IMR-90 (cell line): Measurements from ENCODE around the gene TSHZ1. TPM values are rescaled to one million over a fixed set of nuclear protein-coding genes. Genes with fewer than 3 reads are reported as not detected.

Experiments
- ATAC-seq: fragments of 200-7000 bp; cut with Tn5 transposase; 2 replicates; pipeline ENCODE4 v1.9.1; 2020; ENCODE audit warnings: low read depth, mild to moderate bottlenecking, moderate library complexity
- BruUV-seq: library from RNA; stranded (reverse); fragments of 400-500 nt; replicated peaks from 2 replicates; lab custom pipeline; 2021; lab: Mats Ljungman, UMichigan
- CTCF ChIA-PET: fragments of 300-600 bp; formaldehyde crosslinking; extraction: SDS; loops from one replicate; lab custom pipeline; 2021; ENCODE audit warnings: antibody characterized with exemption; lab: Yijun Ruan, JAX
- POLR2A ChIA-PET: fragments of 300-600 bp; sonication (Branson Sonifier 250); formaldehyde crosslinking; loops from one replicate; lab custom pipeline; 2022; ENCODE audit warnings: antibody characterized with exemption; ENCODE audit not compliant: unreplicated experiment; lab: Charles Lee
- DNase-seq: peaks from one replicate; pipeline ENCODE4 v3.0.0; 2013
- H2AFZ ChIP-seq: replicated peaks from 2 replicates; pipeline ENCODE3; 2013; ENCODE audit warnings: low read length, mild to moderate bottlenecking; ENCODE audit not compliant: poor library complexity
- H2AK5ac ChIP-seq: 2 replicates; pipeline ENCODE4 v1.6.1; 2013; ENCODE audit warnings: low read depth, low read length, inconsistent platforms
- H2AK9ac ChIP-seq: replicated peaks from 2 replicates; pipeline ENCODE3; 2013; ENCODE audit warnings: mild to moderate bottlenecking, low read depth, low read length, moderate library complexity; ENCODE audit not compliant: poor library complexity
- H2BK120ac ChIP-seq: 2 replicates; pipeline ENCODE4 v1.6.1; 2013; ENCODE audit warnings: low read depth, low read length, inconsistent platforms
- H2BK15ac ChIP-seq: 3 replicates; pipeline ENCODE4 v1.6.1; 2013; ENCODE audit warnings: low read depth, low read length, inconsistent platforms
- H2BK20ac ChIP-seq: 2 replicates; pipeline ENCODE4 v1.6.1; 2013; ENCODE audit warnings: low read depth, mild to moderate bottlenecking, inconsistent platforms, low read length, moderate library complexity
- H2BK5ac ChIP-seq: 2 replicates; pipeline ENCODE4 v1.6.1; 2013; ENCODE audit warnings: mild to moderate bottlenecking, low read depth, low read length, inconsistent platforms; ENCODE audit not compliant: poor library complexity, severe bottlenecking
- H3K14ac ChIP-seq: replicated peaks from 2 replicates; pipeline ENCODE4 v1.6.1; 2013; ENCODE audit warnings: low read depth, low read length, inconsistent platforms
- H3K18ac ChIP-seq: 2 replicates; pipeline ENCODE4 v1.6.1; 2013; ENCODE audit warnings: low read depth, low read length, control low read depth
- H3K23ac ChIP-seq: 2 replicates; pipeline ENCODE4 v1.6.1; 2013; ENCODE audit warnings: low read depth, low read length, inconsistent platforms
- H3K27ac ChIP-seq: 2 replicates; pipeline ENCODE4 v1.5.1; 2013; ENCODE audit warnings: mild to moderate bottlenecking, control low read depth, low read length; ENCODE audit not compliant: insufficient read depth
- H3K27me3 ChIP-seq: 2 replicates; pipeline ENCODE4 v1.6.1; 2013; ENCODE audit warnings: low read length; ENCODE audit not compliant: control insufficient read depth, insufficient read depth
- H3K36me3 ChIP-seq: 2 replicates; pipeline ENCODE4 v1.6.1; 2013; ENCODE audit warnings: low read length, mixed read lengths; ENCODE audit not compliant: control insufficient read depth, insufficient read depth
- H3K4ac ChIP-seq: 2 replicates; pipeline ENCODE4 v1.6.1; 2013; ENCODE audit warnings: low read depth, low read length, inconsistent platforms
- H3K4me1 ChIP-seq: 2 replicates; pipeline ENCODE4 v1.6.1; 2013; ENCODE audit warnings: low read length, mixed read lengths; ENCODE audit not compliant: control insufficient read depth, insufficient read depth
- H3K4me2 ChIP-seq: 2 replicates; pipeline ENCODE4 v1.6.1; 2013; ENCODE audit warnings: low read depth, mild to moderate bottlenecking, control low read depth, low read length, moderate library complexity
- H3K4me3 ChIP-seq: 2 replicates; pipeline ENCODE4 v1.5.1; 2013; ENCODE audit warnings: low read depth, mild to moderate bottlenecking, control low read depth, low read length, moderate library complexity; ENCODE audit not compliant: insufficient read depth
- H3K56ac ChIP-seq: 2 replicates; pipeline ENCODE4 v1.6.1; 2013; ENCODE audit warnings: low read length, inconsistent platforms; ENCODE audit not compliant: insufficient read depth; ENCODE audit errors: extremely low read depth
- H3K79me1 ChIP-seq, 2 experiments: 2 replicates each; pipeline ENCODE4 v1.6.1; 2013; ENCODE audit warnings: low read length in 2 of 2, inconsistent platforms in 1 of 2, low read depth in 1 of 2
- H3K9ac ChIP-seq: 2 replicates; pipeline ENCODE4 v1.6.1; 2013; ENCODE audit warnings: low read depth, low read length, control low read depth
- H3K9me1 ChIP-seq: 2 replicates; pipeline ENCODE4 v1.6.1; 2013; ENCODE audit warnings: low read length, inconsistent platforms; ENCODE audit not compliant: insufficient read depth
- H3K9me3 ChIP-seq: 2 replicates; pipeline ENCODE4 v1.6.1; 2013; ENCODE audit warnings: low read length; ENCODE audit not compliant: control insufficient read depth, insufficient read depth
- H4K20me1 ChIP-seq: 2 replicates; pipeline ENCODE4 v1.6.1; 2013; ENCODE audit warnings: low read length, inconsistent platforms; ENCODE audit not compliant: insufficient read depth
- H4K5ac ChIP-seq: 2 replicates; pipeline ENCODE4 v1.6.1; 2013; ENCODE audit warnings: mild to moderate bottlenecking, low read depth, low read length, control low read depth
- H4K8ac ChIP-seq, 2 experiments: 2 replicates each; pipeline ENCODE4 v1.6.1; 2013; ENCODE audit warnings: low read depth in 2 of 2, low read length in 2 of 2, control low read depth in 1 of 2, inconsistent platforms in 1 of 2
- H4K91ac ChIP-seq: 2 replicates; pipeline ENCODE4 v1.6.1; 2013; ENCODE audit warnings: low read depth, low read length, inconsistent platforms; ENCODE audit not compliant: insufficient read depth
- MAZ ChIP-seq: IDR thresholded peaks from 2 replicates; pipeline ENCODE4 v1.6.1; 2012; ENCODE audit warnings: low read depth, mild to moderate bottlenecking, low read length, improper control_type of control experiment, moderate library complexity, borderline replicate concordance
- NFE2L2 ChIP-seq: fragments of 150-350 bp; IDR thresholded peaks from 2 replicates; pipeline ENCODE4 v1.6.1; 2016; ENCODE audit warnings: low read depth, mild to moderate bottlenecking, low read length
- RFX5 ChIP-seq: IDR thresholded peaks from 2 replicates; pipeline ENCODE4 v1.8.0; 2012; ENCODE audit warnings: low read depth, mild to moderate bottlenecking, low read length, moderate library complexity
- WGBS, 2 experiments: methylation state at CpG; one replicate each; pipeline versions ENCODE4 v1.1.5 to v1.1.7; 2013; ENCODE audit warnings: missing lambda C conversion rate in 2 of 2; ENCODE audit not compliant: insufficient read length in 1 of 2; ENCODE audit errors: extremely low coverage in 2 of 2; 5-methylcytosine and 5-hydroxymethylcytosine counted together
- dilution Hi-C: fragments of 300-500 bp; cut with HindIII; formaldehyde crosslinking; loops from one replicate; pipeline ENCODE4 v1.14.3; 2018; ENCODE audit warnings: low sequenced_read_pairs; ENCODE audit not compliant: unreplicated experiment
- in situ Hi-C: fragments of 300-500 bp; cut with MboI; formaldehyde crosslinking; loops from 3 replicates; pipeline ENCODE4 v1.14.3; 2019; ENCODE audit warnings: low sequenced_read_pairs, inconsistent platforms, mixed read lengths
- intact Hi-C: fragments of 100-400 bp; cut with micrococcal nuclease; formaldehyde crosslinking; loops from 2 replicates; pipeline ENCODE4 v1.10.0; 2022
- polyA plus RNA-seq, 3 experiments: library from polyadenylated mRNA; depleted of rRNA; stranded (reverse); fragments of >200 nt; gene quantifications; 2 replicates each; pipeline ENCODE4 v1.2.3, GENCODE V29; 2012; ENCODE audit warnings: low replicate concordance in 1 of 3
- total RNA-seq: library from RNA; depleted of rRNA; stranded (reverse); fragments of >200 nt; gene quantifications from 2 replicates; pipeline ENCODE4 v1.2.3, GENCODE V29; 2012
- TF ChIP-seq, protein P1 (sequence below): fragments of 150-350 bp; IDR thresholded peaks from 2 replicates; pipeline ENCODE4 v1.6.1; 2016; ENCODE audit warnings: low read depth, mild to moderate bottlenecking, low read length, moderate library complexity, borderline replicate concordance

TSHZ1 gene
- total and polyA plus RNA-seq, 2 of the 4 experiments (the other 2 are of a cell fraction) = 7.1 to 10.0 TPM

DNA sequence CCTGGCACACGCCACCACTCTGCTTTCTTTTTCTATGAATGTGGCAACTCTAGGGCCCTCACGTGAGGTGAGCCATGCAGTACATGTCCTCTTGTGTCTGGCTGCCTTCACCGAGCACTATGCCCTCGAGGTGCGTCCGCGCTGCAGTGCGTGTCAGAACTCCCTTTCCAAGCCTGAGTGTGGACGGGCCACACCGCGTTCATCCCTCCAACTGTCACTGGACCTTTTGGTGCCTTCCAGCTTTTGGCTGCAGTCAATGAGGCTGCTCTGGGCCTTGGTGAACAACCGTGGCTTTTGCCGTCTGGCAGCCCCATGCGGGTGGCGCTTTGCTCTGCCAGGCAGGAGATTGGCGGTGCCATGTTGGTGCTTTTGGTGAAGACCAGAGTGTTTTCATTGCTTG, 74.0 kb downstream of the TSHZ1 start:
- Histone ChIP-seq H2BK20ac (no peak overlapping the region), H2AK9ac (no peak overlapping the region), H4K8ac (no peak overlapping the region), H3K18ac (no peak overlapping the region), H4K5ac (no peak overlapping the region), H3K14ac (no peak overlapping the region), H3K36me3 (peaks cover 31% of the 10 kb centered on the region), H3K56ac (no peak overlapping the region), H3K4me1 (no peaks in the 10 kb centered on the region; the same call in 1 of the 2 replicates), H2AFZ (no peak overlapping the region), H3K27me3 (no peaks in the 10 kb centered on the region), H2BK15ac (no peak overlapping the region), H3K9ac (no peak overlapping the region), H3K23ac (no peak overlapping the region), H2BK120ac (no peak overlapping the region), H4K20me1 (no peaks in the 10 kb centered on the region), H3K4me3 (no peak overlapping the region), H4K91ac (no peak overlapping the region), H3K79me1 (peaks cover 3 to 31% of the 10 kb centered on the region in 2 experiments; a peak in 3 of 4 replicates), H3K27ac (no peak overlapping the region), H3K9me1 (0 out of 2 replicates have a peak, but pooled peaks cover 4% of the 10 kb centered on the region), H2BK5ac (no peak overlapping the region), H2AK5ac (no peak overlapping the region), H3K9me3 (no peaks in the 10 kb centered on the region), H3K4me2 (no peak overlapping the region), H3K4ac (no peak overlapping the region)
- ChIA-PET CTCF (no interaction called here), POLR2A (no interaction called here)
- DNase-seq (no peak), ATAC-seq (no peak)
- WGBS, 2 experiments = 89% methylated on average over 3 of the region's 16 CpGs; no CpG with 5 or more reads in 1 of the 2 experiments
- TF ChIP-seq, protein P1, sequence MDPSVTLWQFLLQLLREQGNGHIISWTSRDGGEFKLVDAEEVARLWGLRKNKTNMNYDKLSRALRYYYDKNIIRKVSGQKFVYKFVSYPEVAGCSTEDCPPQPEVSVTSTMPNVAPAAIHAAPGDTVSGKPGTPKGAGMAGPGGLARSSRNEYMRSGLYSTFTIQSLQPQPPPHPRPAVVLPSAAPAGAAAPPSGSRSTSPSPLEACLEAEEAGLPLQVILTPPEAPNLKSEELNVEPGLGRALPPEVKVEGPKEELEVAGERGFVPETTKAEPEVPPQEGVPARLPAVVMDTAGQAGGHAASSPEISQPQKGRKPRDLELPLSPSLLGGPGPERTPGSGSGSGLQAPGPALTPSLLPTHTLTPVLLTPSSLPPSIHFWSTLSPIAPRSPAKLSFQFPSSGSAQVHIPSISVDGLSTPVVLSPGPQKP = no peak
- TF ChIP-seq MAZ (no peak), RFX5 (no peak), NFE2L2 (no peak)
- intact Hi-C loops (loop anchor here (5.0 kb wide), 1 partner anchor 72 kb away; the partner anchor contains the start of gene TSHZ1), dilution Hi-C loops (no loop called here), in situ Hi-C loops (no loop called here)
- BruUV-seq = no TSS peak
